ENCODE measurements around the gene NDUFAF2.

The NDUFAF2 gene

GRCh38 chr5:61098251-61098995 lies 153.4 kb downstream of the NDUFAF2 start:
- TF ChIP-seq, protein P1, sequence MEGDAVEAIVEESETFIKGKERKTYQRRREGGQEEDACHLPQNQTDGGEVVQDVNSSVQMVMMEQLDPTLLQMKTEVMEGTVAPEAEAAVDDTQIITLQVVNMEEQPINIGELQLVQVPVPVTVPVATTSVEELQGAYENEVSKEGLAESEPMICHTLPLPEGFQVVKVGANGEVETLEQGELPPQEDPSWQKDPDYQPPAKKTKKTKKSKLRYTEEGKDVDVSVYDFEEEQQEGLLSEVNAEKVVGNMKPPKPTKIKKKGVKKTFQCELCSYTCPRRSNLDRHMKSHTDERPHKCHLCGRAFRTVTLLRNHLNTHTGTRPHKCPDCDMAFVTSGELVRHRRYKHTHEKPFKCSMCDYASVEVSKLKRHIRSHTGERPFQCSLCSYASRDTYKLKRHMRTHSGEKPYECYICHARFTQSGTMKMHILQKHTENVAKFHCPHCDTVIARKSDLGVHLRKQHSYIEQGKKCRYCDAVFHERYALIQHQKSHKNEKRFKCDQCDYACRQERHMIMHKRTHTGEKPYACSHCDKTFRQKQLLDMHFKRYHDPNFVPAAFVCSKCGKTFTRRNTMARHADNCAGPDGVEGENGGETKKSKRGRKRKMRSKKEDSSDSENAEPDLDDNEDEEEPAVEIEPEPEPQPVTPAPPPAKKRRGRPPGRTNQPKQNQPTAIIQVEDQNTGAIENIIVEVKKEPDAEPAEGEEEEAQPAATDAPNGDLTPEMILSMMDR (IDR thresholded peaks at IDR 0.05; ENCODE audit: low read depth, low read length), result no peak
- no peak for DNase-seq (ENCODE audit: low read depth in 2 of 2)

GRCh38 chr5:61100437-61100836 lies 155.4 kb downstream of the NDUFAF2 start:
- DNase-seq (ENCODE audit: low read depth in 2 of 2), result no peak
- TF ChIP-seq, protein P1 (IDR thresholded peaks at IDR 0.05; ENCODE audit: low read depth, low read length), result no peak

More at GRCh38 chr5:61098251-61098995, 153.4 kb downstream of the NDUFAF2 start:
- H3K4me3 ChIP-seq (replicated peaks in 1 of 2; ENCODE audit: low read depth in 2 of 2, low read length in 2 of 2), result no peak overlapping the region

DNA sequence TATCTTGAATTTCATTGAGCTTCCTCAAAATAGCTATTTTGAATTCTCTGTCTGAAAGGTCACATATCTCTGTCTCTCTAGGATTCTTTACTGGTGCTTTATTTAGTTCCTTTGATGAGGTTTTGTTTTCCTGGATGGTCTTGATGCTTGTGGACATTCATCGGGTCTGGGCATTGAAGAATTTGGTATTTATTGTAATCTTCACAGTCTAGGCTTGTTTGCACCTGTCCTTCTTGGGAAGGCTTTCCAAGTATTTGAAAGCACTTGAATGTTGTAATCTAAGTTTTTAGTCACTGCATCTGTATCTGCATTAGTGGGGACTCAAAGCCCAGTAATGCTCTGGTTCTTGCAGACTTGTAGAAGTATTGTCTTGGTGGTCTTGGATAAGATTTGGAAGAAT lies 169.4 kb downstream of the NDUFAF2 start:
- TF ChIP-seq, protein P1 (IDR thresholded peaks at IDR 0.05; ENCODE audit: low read depth, low read length), result no peak
- no peak for DNase-seq (ENCODE audit: low read depth in 2 of 2)
- no peak overlapping the region for H3K4me3 ChIP-seq (replicated peaks in 1 of 2; ENCODE audit: low read depth in 2 of 2, low read length in 2 of 2)

More at GRCh38 chr5:61100437-61100836, 155.4 kb downstream of the NDUFAF2 start:
- no peak overlapping the region for H3K4me3 ChIP-seq (replicated peaks in 1 of 2; ENCODE audit: low read depth in 2 of 2, low read length in 2 of 2)

DNA sequence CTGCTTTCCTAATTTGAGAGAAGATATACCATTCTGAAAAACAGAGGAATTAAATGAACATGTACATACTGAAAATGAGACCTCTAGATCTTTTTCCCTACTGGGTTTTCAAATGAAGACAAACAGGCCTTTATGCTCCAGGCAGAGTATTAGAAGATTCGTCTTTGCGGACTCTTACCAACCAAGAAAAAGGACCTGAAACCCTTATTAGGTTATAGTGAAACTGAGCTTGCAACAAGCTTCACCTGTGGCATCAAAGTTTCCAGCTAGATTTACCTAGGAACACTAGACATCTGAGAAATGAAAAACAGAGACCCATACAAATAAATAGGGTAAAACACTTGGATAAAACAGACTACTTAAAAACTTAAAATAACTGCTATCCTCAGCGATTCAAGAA lies 171.0 kb downstream of the NDUFAF2 start:
- H3K4me3 ChIP-seq (replicated peaks in 1 of 2; ENCODE audit: low read depth in 2 of 2, low read length in 2 of 2), result no peak overlapping the region
- TF ChIP-seq, protein P1 (IDR thresholded peaks at IDR 0.05; ENCODE audit: low read depth, low read length), result no peak
- no peak for DNase-seq (ENCODE audit: low read depth in 2 of 2)

DNA sequence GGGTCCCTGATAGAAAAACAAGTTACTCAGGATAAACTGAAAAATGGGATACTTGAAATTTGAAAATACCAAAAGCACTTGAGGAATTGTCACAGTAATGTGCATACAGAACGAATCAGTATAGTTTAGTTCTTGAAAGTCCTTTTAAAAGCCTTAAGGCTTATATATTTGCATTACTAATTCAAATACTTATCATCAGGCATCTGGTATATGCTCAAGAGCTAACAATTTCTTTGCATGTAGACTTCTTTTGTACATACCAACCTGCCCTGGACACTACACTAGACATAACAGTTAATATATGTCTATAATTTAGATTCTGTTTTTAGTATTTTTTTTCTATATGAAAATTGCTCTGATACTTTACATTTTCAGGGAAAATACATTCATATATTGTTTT lies 174.1 kb downstream of the NDUFAF2 start:
- H3K4me3 ChIP-seq (replicated peaks in 1 of 2; ENCODE audit: low read depth in 2 of 2, low read length in 2 of 2), result no peak overlapping the region
- TF ChIP-seq, protein P1 (IDR thresholded peaks at IDR 0.05; ENCODE audit: low read depth, low read length), result no peak
- no peak for DNase-seq (ENCODE audit: low read depth in 2 of 2)

DNA sequence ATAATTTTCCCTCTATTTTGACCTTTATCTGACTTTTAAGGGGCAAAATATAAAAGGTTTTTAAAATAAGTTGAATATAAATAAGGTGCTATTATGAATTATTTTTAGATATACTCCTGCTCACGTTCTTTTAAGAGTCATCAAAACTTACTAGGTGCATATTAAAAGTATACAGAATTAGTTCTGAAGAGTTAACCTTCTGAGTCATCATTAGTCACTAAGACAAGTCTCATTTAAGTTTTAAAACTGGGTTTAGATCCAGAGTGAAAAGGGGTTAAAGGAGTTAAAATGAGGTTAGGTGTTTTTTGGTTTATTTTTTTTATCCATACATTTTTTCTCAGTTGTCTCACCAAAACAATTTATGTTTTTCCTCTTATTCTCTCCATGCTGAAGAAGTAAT lies 175.5 kb downstream of the NDUFAF2 start:
- TF ChIP-seq, protein P1 (IDR thresholded peaks at IDR 0.05; ENCODE audit: low read depth, low read length), result no peak
- peak in 1 of 2 donors; percentile 5 for DNase-seq (ENCODE audit: low read depth in 2 of 2)
- no peak overlapping the region for H3K4me3 ChIP-seq (replicated peaks in 1 of 2; ENCODE audit: low read depth in 2 of 2, low read length in 2 of 2)
